Subcutaneous abdominal adipose tissue (tissue), 5 donors: ENCODE measurements around the gene ADD2.

ENCODE experiments used
- H3K27ac ChIP-seq: one replicate; pipeline ENCODE4 v1.7.0; 2013; ENCODE audit warnings: low read depth, mild to moderate bottlenecking, inconsistent platforms, low read length, moderate library complexity
- H3K27me3 ChIP-seq, 5 donors: one replicate each; pipeline ENCODE4 v1.7.0; 2013; ENCODE audit warnings: low read length in 5 of 5, inconsistent platforms in 1 of 5; ENCODE audit not compliant: control insufficient read depth in 5 of 5, insufficient read depth in 4 of 5
- H3K36me3 ChIP-seq, 5 donors: one replicate each; pipeline ENCODE4 v1.7.0; 2013; ENCODE audit warnings: low read length in 5 of 5; ENCODE audit not compliant: control insufficient read depth in 5 of 5, insufficient read depth in 5 of 5
- H3K4me1 ChIP-seq, 5 donors: one replicate each; pipeline ENCODE4 v1.7.0; 2013; ENCODE audit warnings: low read length in 5 of 5, mild to moderate bottlenecking in 3 of 5, moderate library complexity in 1 of 5; ENCODE audit not compliant: control insufficient read depth in 5 of 5, insufficient read depth in 5 of 5
- H3K4me3 ChIP-seq, 5 donors: one replicate each; pipeline ENCODE4 v1.7.0; 2013; ENCODE audit warnings: low read length in 5 of 5, low read depth in 1 of 5
- H3K9ac ChIP-seq, 5 donors: one replicate each; pipeline ENCODE4 v1.7.0; 2013; ENCODE audit warnings: low read length in 5 of 5, mild to moderate bottlenecking in 4 of 5, moderate library complexity in 3 of 5
- H3K9me3 ChIP-seq, 5 donors: one replicate each; pipeline ENCODE4 v1.7.0; 2013; ENCODE audit warnings: low read length in 5 of 5; ENCODE audit not compliant: control insufficient read depth in 5 of 5
- donor health status: healthy.
- donor health status: healthy.
- donor health status: healthy.
- donor health status: healthy.
- donor health status: healthy.

ADD2 gene

DNA sequence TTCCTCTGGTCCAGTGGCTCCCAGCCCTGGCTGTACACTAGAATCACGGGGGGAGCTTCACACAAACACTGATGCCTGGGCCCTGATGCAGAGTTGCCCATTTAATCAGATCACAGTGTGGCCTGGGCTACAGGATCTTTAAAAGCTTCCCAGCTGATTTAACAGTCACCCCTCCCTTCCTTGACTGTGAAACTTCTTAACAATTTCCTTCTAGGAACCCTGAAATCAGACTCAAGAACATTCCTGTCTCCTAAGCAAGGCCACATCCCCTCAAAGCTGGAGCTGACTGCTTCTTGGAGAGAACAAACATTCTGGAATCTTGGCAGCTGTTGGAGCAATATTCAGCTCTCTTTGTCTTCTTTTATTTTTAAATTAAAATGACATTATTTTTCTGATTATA is 88.7 kb downstream of the ADD2 start:
- no peaks in the 10 kb centered on the region for H3K9me3 ChIP-seq
- H3K4me3 ChIP-seq = no peak overlapping the region
- H3K27ac ChIP-seq = no peak overlapping the region
- no peak overlapping the region for H3K9ac ChIP-seq
- no peaks in the 10 kb centered on the region for H3K27me3 ChIP-seq
- H3K4me1 ChIP-seq = peaks cover 0 to 5% (median 0%) of the 10 kb centered on the region in 5 donors
- H3K36me3 ChIP-seq = peaks cover 0 to 4% (median 0%) of the 10 kb centered on the region in 5 donors

DNA sequence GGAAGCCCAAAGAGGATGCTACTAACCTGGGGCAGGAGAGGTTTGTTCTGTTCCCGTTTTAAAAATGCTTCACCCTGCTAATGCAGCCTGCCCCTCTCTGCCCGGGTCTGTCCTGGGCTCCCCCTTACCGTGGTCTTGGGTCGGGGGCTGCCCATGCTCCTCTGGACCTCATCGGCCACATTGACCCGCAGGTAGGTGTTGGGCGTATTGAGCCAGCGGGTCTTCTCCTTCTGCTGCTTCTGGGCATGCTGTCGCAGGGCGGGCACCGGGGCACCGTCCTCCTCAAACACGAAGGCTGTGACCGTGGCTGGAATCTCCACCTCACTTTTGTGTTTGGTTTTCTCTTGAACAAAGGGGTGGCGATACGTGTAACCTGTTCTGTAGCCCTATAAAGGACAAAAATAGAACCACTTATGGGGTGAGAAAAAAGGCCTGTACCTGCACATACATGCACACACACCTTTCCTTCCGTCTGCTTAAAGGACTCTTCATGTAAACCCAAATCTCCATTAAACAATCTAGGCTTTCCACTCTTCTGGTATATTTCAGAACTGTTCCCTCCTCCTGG is 89.3 kb downstream of the ADD2 start:
- H3K4me3 ChIP-seq = no peak overlapping the region
- no peaks in the 10 kb centered on the region for H3K9me3 ChIP-seq
- H3K27ac ChIP-seq = no peak overlapping the region
- H3K4me1 ChIP-seq = peaks cover 0 to 5% (median 0%) of the 10 kb centered on the region in 5 donors
- H3K36me3 ChIP-seq = peaks cover 0 to 4% (median 0%) of the 10 kb centered on the region in 5 donors
- H3K27me3 ChIP-seq = no peaks in the 10 kb centered on the region
- no peak overlapping the region for H3K9ac ChIP-seq

DNA sequence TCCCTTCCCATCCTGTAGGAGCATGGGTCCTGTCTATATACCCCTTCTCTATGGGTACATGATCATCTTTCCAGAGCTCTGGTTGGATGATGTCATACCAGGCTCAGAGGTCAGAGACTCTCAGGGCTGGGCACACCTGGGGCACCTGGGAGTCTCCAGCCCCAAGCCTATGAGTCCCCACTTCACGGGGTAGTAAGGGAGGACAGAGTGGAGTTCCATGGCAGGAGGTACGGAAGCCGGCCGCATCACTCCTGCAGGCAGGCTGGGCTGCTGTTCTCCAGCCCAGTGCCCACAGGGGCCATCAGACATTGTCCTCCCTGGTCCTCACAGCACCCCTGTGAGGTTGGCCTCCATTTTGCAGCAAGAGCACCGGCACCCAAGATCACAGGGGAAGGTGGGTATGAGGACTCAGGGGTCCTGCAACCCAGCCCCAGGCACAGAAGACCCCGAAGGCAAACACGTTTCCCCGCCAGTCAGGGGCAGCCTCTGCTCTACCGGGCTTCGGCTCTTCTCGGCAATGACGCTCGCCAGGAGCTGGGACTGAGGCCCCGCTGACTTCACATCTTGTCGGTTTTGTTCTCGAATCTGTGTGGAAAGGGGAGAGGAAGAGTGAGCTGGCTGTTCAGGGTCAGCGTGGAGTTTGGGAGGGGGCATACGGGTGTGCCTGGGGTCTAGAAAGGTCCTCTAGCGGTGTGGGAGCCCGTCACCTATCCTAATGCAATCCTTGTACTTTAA is 91.5 kb downstream of the ADD2 start:
- no peak overlapping the region for H3K4me3 ChIP-seq

GRCh38 chr2:70675862-70676261 is 92.1 kb downstream of the ADD2 start:
- H3K9ac ChIP-seq = no peak overlapping the region
- H3K4me3 ChIP-seq = no peak overlapping the region
- H3K27me3 ChIP-seq = no peaks in the 10 kb centered on the region
- H3K4me1 ChIP-seq = peaks cover 0 to 5% (median 0%) of the 10 kb centered on the region in 5 donors
- no peak overlapping the region for H3K27ac ChIP-seq
- H3K9me3 ChIP-seq = no peaks in the 10 kb centered on the region
- peaks cover 0 to 4% (median 0%) of the 10 kb centered on the region in 5 donors for H3K36me3 ChIP-seq

More for the DNA sequence above, 91.5 kb downstream of the ADD2 start:
- peaks cover 0 to 4% (median 0%) of the 10 kb centered on the region in 5 donors for H3K36me3 ChIP-seq
- no peak overlapping the region for H3K27ac ChIP-seq
- no peak overlapping the region for H3K9ac ChIP-seq
- no peaks in the 10 kb centered on the region for H3K27me3 ChIP-seq
- peaks cover 0 to 5% (median 0%) of the 10 kb centered on the region in 5 donors for H3K4me1 ChIP-seq
- no peaks in the 10 kb centered on the region for H3K9me3 ChIP-seq

DNA sequence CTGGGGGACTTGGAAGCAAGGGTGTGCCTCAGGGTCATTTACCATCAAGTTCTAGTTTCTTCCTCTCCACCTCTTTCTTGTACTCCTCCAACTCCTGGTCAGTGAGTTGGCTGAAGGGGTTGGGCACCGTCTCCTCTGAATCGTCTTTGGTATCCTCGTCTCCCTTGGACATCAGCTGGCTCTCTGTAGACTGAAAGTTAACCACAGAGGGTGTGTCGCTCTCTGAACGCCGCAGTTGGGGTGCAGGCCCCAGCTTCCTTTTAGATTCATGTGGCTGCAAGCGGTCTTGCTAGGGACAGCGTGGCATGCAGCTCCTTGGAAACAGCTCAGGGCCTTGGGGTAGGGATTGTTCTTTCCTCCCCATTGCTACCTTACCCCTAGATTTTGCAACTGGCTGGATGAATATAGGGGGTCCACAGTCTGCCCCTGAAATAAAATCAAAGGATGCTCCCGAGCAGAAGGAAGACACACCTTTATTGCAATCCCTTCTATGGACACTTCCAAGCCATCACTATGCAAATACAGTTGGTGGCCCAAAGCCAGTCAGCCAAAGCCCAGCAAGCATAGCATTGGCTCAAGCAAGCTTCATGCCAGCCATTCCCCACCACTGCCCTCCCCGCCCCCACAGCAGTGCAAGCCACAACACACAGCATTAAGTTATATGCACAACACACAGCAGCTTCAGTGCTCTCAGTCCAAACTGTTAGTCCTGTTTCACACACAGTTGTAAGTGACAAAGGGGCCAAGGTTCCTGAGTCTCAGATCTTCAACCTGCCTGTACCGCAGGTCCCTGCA is 93.2 kb downstream of the ADD2 start:
- Histone ChIP-seq H3K27me3 (no peaks in the 10 kb centered on the region), H3K4me1 (peaks cover 0 to 5% (median 0%) of the 10 kb centered on the region in 5 donors), H3K4me3 (no peak overlapping the region), H3K9me3 (no peaks in the 10 kb centered on the region), H3K27ac (no peak overlapping the region), H3K9ac (no peak overlapping the region), H3K36me3 (peaks cover 0 to 4% (median 0%) of the 10 kb centered on the region in 5 donors)

- Histone ChIP-seq H3K9ac (no peak overlapping the region), H3K27ac (no peak overlapping the region), H3K36me3 (peaks cover 0 to 4% (median 0%) of the 10 kb centered on the region in 5 donors), H3K4me1 (no peaks in the 10 kb centered on the region), H3K9me3 (no peaks in the 10 kb centered on the region), H3K27me3 (no peaks in the 10 kb centered on the region), H3K4me3 (no peak overlapping the region)
Observed at GRCh38 chr2:70673041-70673647, 94.9 kb downstream of the ADD2 start.

DNA sequence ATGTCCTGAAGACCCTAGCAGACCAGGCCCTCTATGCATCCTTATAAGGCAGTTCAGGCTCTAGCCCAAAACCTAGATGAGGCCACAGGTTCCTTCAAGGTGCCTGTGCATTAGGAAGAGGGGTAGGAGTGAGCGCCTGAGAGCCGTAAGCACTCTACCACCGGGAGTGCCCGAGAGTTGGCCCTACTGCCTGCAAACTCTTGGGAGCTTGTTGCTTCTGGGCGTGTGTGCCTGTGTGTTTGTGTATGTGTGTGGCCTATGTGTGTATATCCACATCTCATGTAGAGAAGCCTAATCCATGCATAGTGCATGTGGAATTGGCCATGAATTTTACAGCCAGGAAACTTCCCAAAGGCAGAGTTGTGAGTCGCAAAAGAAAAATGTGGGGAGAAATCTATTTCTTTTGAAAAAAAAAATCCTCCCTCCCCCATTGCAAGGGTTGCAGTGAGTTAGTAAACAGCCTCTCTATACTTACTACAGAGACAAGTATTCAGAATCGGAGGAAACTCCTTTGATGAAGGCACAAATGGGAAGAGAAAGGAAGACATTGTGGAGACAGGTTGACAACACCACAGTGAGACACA is 96.8 kb downstream of the ADD2 start:
- Histone ChIP-seq H3K4me3 (no peak overlapping the region), H3K27me3 (no peaks in the 10 kb centered on the region), H3K27ac (no peak overlapping the region), H3K9me3 (no peaks in the 10 kb centered on the region), H3K4me1 (no peaks in the 10 kb centered on the region), H3K9ac (no peak overlapping the region), H3K36me3 (no peaks in the 10 kb centered on the region)

DNA sequence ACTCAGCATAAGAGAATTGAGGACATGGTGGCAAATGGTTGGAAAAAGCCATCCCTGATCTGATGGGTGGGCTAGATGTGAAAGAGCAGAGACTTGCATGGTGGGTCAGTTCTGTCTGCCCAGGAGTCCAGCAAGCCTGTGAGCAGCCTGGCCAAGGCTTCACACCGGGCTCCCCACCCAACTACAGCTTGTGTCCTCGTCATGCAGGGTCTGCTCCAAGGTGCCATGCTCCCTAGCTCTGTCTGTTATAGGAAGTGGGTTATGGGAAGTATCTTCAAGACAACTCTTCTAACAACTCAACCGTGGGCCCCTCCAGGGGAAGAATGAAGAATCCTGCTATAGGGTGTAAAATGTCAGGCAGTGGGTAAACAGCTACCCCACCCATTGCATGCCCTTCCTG is 97.4 kb downstream of the ADD2 start:
- H3K4me1 ChIP-seq = no peaks in the 10 kb centered on the region
- H3K36me3 ChIP-seq = no peaks in the 10 kb centered on the region
- no peak overlapping the region for H3K4me3 ChIP-seq
- H3K27me3 ChIP-seq = no peaks in the 10 kb centered on the region
- H3K9ac ChIP-seq = no peak overlapping the region
- no peaks in the 10 kb centered on the region for H3K9me3 ChIP-seq
- no peak overlapping the region for H3K27ac ChIP-seq

DNA sequence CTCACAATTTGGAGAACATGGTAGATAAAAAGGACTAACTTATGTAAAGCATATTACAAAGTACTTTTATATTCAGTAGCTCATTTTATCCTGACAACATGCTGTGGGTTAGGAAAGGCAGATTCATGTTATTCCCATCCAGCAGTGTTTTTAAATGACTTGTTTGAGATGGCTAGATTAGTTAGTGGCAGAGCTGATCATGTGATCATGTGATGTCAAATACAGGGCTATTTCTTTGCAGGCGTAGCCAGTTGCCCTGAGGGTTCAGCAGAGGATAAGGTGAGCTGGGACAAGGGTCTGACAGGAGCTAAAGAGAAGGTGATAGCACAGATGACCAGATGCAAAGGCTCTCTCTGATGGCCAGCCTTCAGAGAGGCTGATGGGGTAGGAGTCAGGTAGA is 97.8 kb downstream of the ADD2 start:
- Histone ChIP-seq H3K27ac (no peak overlapping the region), H3K27me3 (no peaks in the 10 kb centered on the region), H3K4me1 (no peaks in the 10 kb centered on the region), H3K9me3 (no peaks in the 10 kb centered on the region), H3K4me3 (no peak overlapping the region), H3K9ac (no peak overlapping the region), H3K36me3 (no peaks in the 10 kb centered on the region)
